OCI-LY7 (cell line): ENCODE results near the gene SUB1. TPM values are rescaled to one million over a fixed set of nuclear protein-coding genes. Genes with fewer than 3 reads are reported as not detected.

ENCODE experiments used
- BruUV-seq: library from RNA; stranded (reverse); fragments of 400-500 nt; replicated peaks from 2 replicates; lab custom pipeline; 2021; lab: Mats Ljungman, UMichigan
- CTCF ChIA-PET: fragments of 300-600 bp; sonication (Branson Sonifier 250); formaldehyde crosslinking; loops from one replicate; lab custom pipeline; 2022; ENCODE audit warnings: antibody characterized with exemption; ENCODE audit not compliant: unreplicated experiment; lab: Charles Lee
- POLR2A ChIA-PET: fragments of 300-600 bp; sonication (Branson Sonifier 250); formaldehyde crosslinking; loops from one replicate; lab custom pipeline; 2022; ENCODE audit warnings: antibody characterized with exemption; lab: Charles Lee
- DNase-seq: peaks from one replicate; pipeline ENCODE4 v3.0.0-alpha.2; 2015; ENCODE audit warnings: low spot score
- H2AFZ ChIP-seq: fragments of 200-600 bp; sonication (generic), shearing (Covaris generic); 2 replicates; pipeline ENCODE4 v1.6.1; 2014; ENCODE audit warnings: mild to moderate bottlenecking, antibody characterized with exemption, low read length, moderate library complexity
- H3K27ac ChIP-seq: fragments of 200-600 bp; sonication (generic); 2 replicates; pipeline ENCODE4 v1.5.1; 2014; ENCODE audit warnings: mixed run types, low read depth, mild to moderate bottlenecking, moderate library complexity, low read length, inconsistent platforms; ENCODE audit not compliant: poor library complexity, severe bottlenecking
- H3K36me3 ChIP-seq: fragments of 200-600 bp; sonication (generic); 2 replicates; pipeline ENCODE4 v1.6.1; 2014; ENCODE audit warnings: mild to moderate bottlenecking, antibody characterized with exemption, low read length, moderate library complexity, mixed read lengths; ENCODE audit not compliant: insufficient read depth
- H3K4me1 ChIP-seq: fragments of 200-600 bp; sonication (generic); 2 replicates; pipeline ENCODE4 v1.5.1; 2014; ENCODE audit warnings: mild to moderate bottlenecking, low read length; ENCODE audit not compliant: insufficient read depth, poor library complexity, severe bottlenecking
- H3K4me2 ChIP-seq: fragments of 200-600 bp; sonication (generic); 2 replicates; pipeline ENCODE4 v1.6.1; 2014; ENCODE audit warnings: mild to moderate bottlenecking, low read length
- H3K4me3 ChIP-seq: fragments of 200-600 bp; sonication (generic); 2 replicates; pipeline ENCODE4 v1.5.1; 2014; ENCODE audit warnings: mild to moderate bottlenecking, low read depth, low read length; ENCODE audit not compliant: poor library complexity, severe bottlenecking
- H3K79me2 ChIP-seq: fragments of 200-600 bp; sonication (generic); 2 replicates; pipeline ENCODE4 v1.6.1; 2016; ENCODE audit warnings: low read depth, mild to moderate bottlenecking, low read length, moderate library complexity, mixed read lengths; ENCODE audit not compliant: insufficient read depth
- H3K9me2 ChIP-seq: fragments of 200-600 bp; sonication (generic); 2 replicates; pipeline ENCODE4 v1.6.1; 2016; ENCODE audit warnings: mild to moderate bottlenecking, low read length, mixed read lengths; ENCODE audit not compliant: insufficient read depth
- H3K9me3 ChIP-seq: fragments of 200-600 bp; sonication (generic); 2 replicates; pipeline ENCODE4 v1.6.1; 2014; ENCODE audit warnings: mild to moderate bottlenecking, mixed run types, low read length, mixed read lengths
- H4K20me1 ChIP-seq: fragments of 200-600 bp; sonication (generic); 2 replicates; pipeline ENCODE4 v1.6.1; 2014; ENCODE audit warnings: mild to moderate bottlenecking, antibody characterized with exemption, low read length, moderate library complexity, mixed read lengths; ENCODE audit not compliant: insufficient read depth
- CTCF ChIP-seq: fragments of 200-600 bp; sonication (generic); conservative IDR thresholded peaks from 2 replicates; pipeline ENCODE4 v1.5.1; 2014; ENCODE audit warnings: mild to moderate bottlenecking, antibody characterized with exemption, low read length, moderate library complexity, mixed read lengths
- EZH2phosphoT487 ChIP-seq: fragments of 200-600 bp; sonication (generic); IDR thresholded peaks from 2 replicates; pipeline ENCODE4 v1.6.1; 2018; ENCODE audit warnings: low read depth, borderline replicate concordance, mild to moderate bottlenecking, mixed run types, antibody characterized with exemption, low read length, moderate library complexity, mixed read lengths
- intact Hi-C: fragments of 100-400 bp; cut with micrococcal nuclease; formaldehyde crosslinking; loops from one replicate; pipeline ENCODE4 v1.10.0; 2022; ENCODE audit not compliant: unreplicated experiment
- total RNA-seq, 2 experiments: library from RNA; depleted of rRNA in 1 of 2; stranded (reverse); fragments of >200 nt in 1 of 2; shearing (Covaris generic) in 1 of 2; gene quantifications; 2 replicates each; pipeline ENCODE4 v1.2.3, GENCODE V29; 2014 to 2022

SUB1 gene
- total RNA-seq, 2 experiments from 2014 or later, result 40.3 to 69.2 TPM

- H2AFZ ChIP-seq, result 0 out of 2 replicates have a peak overlapping the region, but pooled peaks have one; percentile 4
- intact Hi-C loops, result loop anchor here (2.0 kb wide), 1 partner anchor 47 kb away; the partner anchor contains the start of gene SUB1
- no peaks in the 10 kb centered on the region for H3K9me2 ChIP-seq
- peak overlapping the region; percentile 34 for H3K4me2 ChIP-seq
- peak overlapping the region; percentile 15 for H3K27ac ChIP-seq
- H3K36me3 ChIP-seq, result no peaks in the 10 kb centered on the region
- H3K9me3 ChIP-seq, result no peaks in the 10 kb centered on the region
- H4K20me1 ChIP-seq, result no peaks in the 10 kb centered on the region
- no peak for TF ChIP-seq CTCF
- ChIA-PET POLR2A (interaction anchor here (1.2 to 1.7 kb wide), 3 partner anchors 14 to 47 kb away, joined by 3 to 5 read pairs (median 3); no protein-coding TSS in a partner anchor), CTCF (interaction anchor here (1.3 kb wide), 1 partner anchor 52 kb away, joined by 4 read pairs; no protein-coding TSS in a partner anchor)
- peaks cover 44% of the 10 kb centered on the region for H3K4me1 ChIP-seq
- peak; percentile 76 for DNase-seq
- H3K4me3 ChIP-seq, result no peak overlapping the region
- no TSS peak for BruUV-seq
- H3K79me2 ChIP-seq, result no peaks in the 10 kb centered on the region
Measured at GRCh38 chr5:32538031-32538547, 47.3 kb upstream of the SUB1 start.

DNA sequence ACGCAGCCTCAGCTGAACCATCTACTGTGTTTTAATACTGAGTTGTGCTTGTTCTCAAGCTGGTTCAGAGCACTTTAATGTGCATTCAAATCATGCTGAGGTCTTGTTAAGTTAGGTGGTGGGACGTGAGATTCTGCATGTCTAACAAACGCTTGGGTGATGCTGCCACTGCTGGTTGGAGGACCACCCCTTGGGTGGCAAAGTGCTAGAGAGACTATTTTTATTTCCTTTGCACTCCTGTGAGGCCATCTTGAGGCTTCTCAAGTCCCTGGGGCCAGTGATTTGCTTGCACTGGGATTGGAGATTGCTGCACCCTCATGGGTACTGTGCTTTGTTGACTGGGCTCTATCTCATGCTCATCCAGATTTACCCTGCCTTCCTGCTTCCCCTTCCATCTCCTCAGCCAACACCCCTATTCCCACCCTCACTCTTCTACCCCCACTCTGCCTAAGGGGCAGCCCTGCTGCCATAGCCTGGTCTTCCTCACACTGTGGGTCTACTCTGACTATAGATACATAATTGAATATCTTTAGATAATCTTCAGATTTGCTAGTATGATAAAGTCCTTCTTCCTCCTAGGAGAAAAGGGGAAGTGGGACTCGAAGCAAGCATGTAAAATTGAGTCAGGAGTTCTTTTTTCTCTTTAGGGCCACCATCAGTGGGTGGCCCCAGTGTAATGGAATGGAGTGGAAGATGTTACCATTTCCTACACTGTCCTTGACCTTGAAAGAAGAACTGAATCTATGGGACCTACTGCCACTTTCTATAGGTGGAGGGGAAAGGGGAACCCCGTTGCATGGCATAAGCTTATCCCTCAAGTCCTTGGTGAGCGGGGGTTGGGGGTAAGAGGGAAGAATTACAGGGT lies 45.1 kb upstream of the SUB1 start:
- DNase-seq, result peak; percentile 18
- Histone ChIP-seq H3K9me2 (no peaks in the 10 kb centered on the region), H3K4me3 (no peak overlapping the region), H3K27ac (no peak overlapping the region), H4K20me1 (no peaks in the 10 kb centered on the region), H3K9me3 (no peaks in the 10 kb centered on the region), H3K79me2 (no peaks in the 10 kb centered on the region), H3K36me3 (no peaks in the 10 kb centered on the region), H2AFZ (peak overlapping the region; percentile 15; the same call in 1 of the 2 replicates), H3K4me2 (peak overlapping the region; percentile 35), H3K4me1 (peaks cover 44% of the 10 kb centered on the region)
- POLR2A ChIA-PET, result no interaction called here
- TF ChIP-seq EZH2phosphoT487 (no peak), CTCF (no peak)
- no TSS peak for BruUV-seq
- intact Hi-C loops, result loop anchor here (1.0 to 2.0 kb wide), 2 partner anchors 33 to 45 kb away; partner anchors contain the start of gene SUB1
- CTCF ChIA-PET, result interaction anchor here (0.9 kb wide), 1 partner anchor 50 kb away, joined by 3 read pairs; no protein-coding TSS in a partner anchor
